K562 (cell line): ENCODE results near the gene RHOBTB3. TPM values are rescaled to one million over a fixed set of nuclear protein-coding genes. Genes with fewer than 3 reads are reported as not detected.

Experiments used
- ARID2 ChIP-seq: fragments of 450-650 bp; IDR thresholded peaks from 2 replicates; pipeline ENCODE4 v1.6.1; 2017; ENCODE audit warnings: antibody characterized with exemption, mild to moderate bottlenecking
- CBFA2T2 ChIP-seq: fragments of 450-650 bp; conservative IDR thresholded peaks from 2 replicates; pipeline ENCODE4 v1.6.1; 2017; ENCODE audit warnings: mild to moderate bottlenecking
- ELF1 ChIP-seq: fragments of 200-800 bp; sonication (Bioruptor generic); IDR thresholded peaks from 2 replicates; pipeline ENCODE4 v1.6.1; 2016; ENCODE audit warnings: missing genetic modification characterization, missing compliant biosample characterization
- EP400 ChIP-seq: fragments of 450-650 bp; IDR thresholded peaks from 2 replicates; pipeline ENCODE4 v1.6.1; 2017; ENCODE audit warnings: antibody characterized with exemption, mild to moderate bottlenecking, moderate library complexity
- FIP1L1 ChIP-seq: fragments of 200-400 bp; formaldehyde crosslinking; IDR thresholded peaks from 2 replicates; pipeline ENCODE4 v1.6.1; 2018; ENCODE audit warnings: mild to moderate bottlenecking, low read depth, low read length; ENCODE audit not compliant: poor library complexity, severe bottlenecking
- NR2C1 ChIP-seq, 2 experiments: fragments of 450-650 bp; IDR thresholded peaks; 2 replicates each; pipeline ENCODE4 v1.6.1; 2017; ENCODE audit warnings: mild to moderate bottlenecking in 2 of 2, antibody characterized with exemption in 1 of 2, inconsistent platforms in 1 of 2, missing compliant biosample characterization in 1 of 2, missing genetic modification characterization in 1 of 2
- NR4A1 ChIP-seq, 2 experiments: fragments of 250-450 bp in 1 of 2; fragments of 450-650 bp in 1 of 2; sonication (Bioruptor Pico) in 1 of 2; IDR thresholded peaks; 2 replicates each; pipeline versions ENCODE4 v1.4.0 to v1.6.1; 2016 to 2020; ENCODE audit warnings: mild to moderate bottlenecking in 2 of 2, missing compliant biosample characterization in 1 of 2, missing genetic modification characterization in 1 of 2, moderate library complexity in 1 of 2
- POLR2H ChIP-seq: IDR thresholded peaks from 2 replicates; pipeline ENCODE4 v1.6.1; 2016; ENCODE audit warnings: missing genetic modification characterization, low read depth, mild to moderate bottlenecking, control low read depth, missing compliant biosample characterization, moderate library complexity
- SAP30 ChIP-seq: fragments of 200-600 bp; sonication (generic); IDR thresholded peaks from 2 replicates; pipeline ENCODE4 v1.6.1; 2012; ENCODE audit warnings: borderline replicate concordance, low read depth, mild to moderate bottlenecking, moderate library complexity, low read length, control low read depth, inconsistent platforms; ENCODE audit not compliant: insufficient read depth, poor library complexity, severe bottlenecking
- SMARCE1 ChIP-seq: fragments of 450-650 bp; IDR thresholded peaks from 2 replicates; pipeline ENCODE4 v1.7.1; 2016; ENCODE audit warnings: mild to moderate bottlenecking
- SOX6 ChIP-seq: fragments of 450-650 bp; IDR thresholded peaks from 2 replicates; pipeline ENCODE4 v1.6.1; 2014; ENCODE audit warnings: mild to moderate bottlenecking
- SPI1 ChIP-seq: IDR thresholded peaks from 2 replicates; pipeline ENCODE4 v1.6.1; 2011; ENCODE audit warnings: low read depth, low read length, control low read depth, borderline replicate concordance
- ZBTB12 ChIP-seq: fragments of 250-450 bp; sonication (Bioruptor Pico); IDR thresholded peaks from 2 replicates; pipeline ENCODE4 v1.4.0; 2020
- ZBTB34 ChIP-seq: fragments of 250-450 bp; sonication (Bioruptor Pico); IDR thresholded peaks from 2 replicates; pipeline ENCODE4 v1.8.0; 2021; ENCODE audit warnings: mild to moderate bottlenecking, moderate library complexity
- ZNF589 ChIP-seq: fragments of 200-800 bp; sonication (Bioruptor generic); IDR thresholded peaks from 2 replicates; pipeline ENCODE4 v1.6.1; 2016; ENCODE audit warnings: low read depth, missing genetic modification characterization, missing compliant biosample characterization
- polyA plus RNA-seq, 8 experiments: library from polyadenylated mRNA; depleted of rRNA in 4 of 8; stranded (reverse) in 5 of 8; unstranded in 3 of 8; fragments of >200 nt; fragmentation: Nextera tagmentation in 2 of 8; fragmentation: Illumina TruSeq in 1 of 8; extraction: Ambion mirVana in 2 of 8; extraction: Trizol in 1 of 8; gene quantifications; 2 replicates each; pipeline versions ENCODE4 v1.2.1 to v1.2.3, GENCODE V29; 2011 to 2014; ENCODE audit warnings: inconsistent platforms in 1 of 8, missing spikeins in 1 of 8
- total RNA-seq, 7 experiments: library from RNA; depleted of rRNA in 6 of 7; stranded (reverse); fragments of >200 nt in 6 of 7; fragmentation: Illumina TruSeq in 2 of 7; extraction: Trizol in 2 of 7; gene quantifications; 2 replicates each; pipeline versions ENCODE4 v1.2.1 to v1.2.3, GENCODE V29; 2011 to 2021; ENCODE audit warnings: low replicate concordance in 1 of 7
- TF ChIP-seq, protein P1 (sequence below): sonication (generic); formaldehyde crosslinking; IDR thresholded peaks from 2 replicates; pipeline ENCODE4 v1.8.0; 2022; ENCODE audit warnings: mild to moderate bottlenecking, missing genetic modification reagents
- TF ChIP-seq, protein P2 (sequence below): IDR thresholded peaks from 2 replicates; pipeline ENCODE4 v1.6.1; 2011; ENCODE audit not compliant: insufficient read length; ENCODE audit errors: extremely low read depth

RHOBTB3 gene
- total and polyA plus RNA-seq, 9 of the 15 experiments (the other 6 are each of a cell fraction or from before 2014, with no cell fraction given), result 39.7 to 143 (median 115) TPM

DNA sequence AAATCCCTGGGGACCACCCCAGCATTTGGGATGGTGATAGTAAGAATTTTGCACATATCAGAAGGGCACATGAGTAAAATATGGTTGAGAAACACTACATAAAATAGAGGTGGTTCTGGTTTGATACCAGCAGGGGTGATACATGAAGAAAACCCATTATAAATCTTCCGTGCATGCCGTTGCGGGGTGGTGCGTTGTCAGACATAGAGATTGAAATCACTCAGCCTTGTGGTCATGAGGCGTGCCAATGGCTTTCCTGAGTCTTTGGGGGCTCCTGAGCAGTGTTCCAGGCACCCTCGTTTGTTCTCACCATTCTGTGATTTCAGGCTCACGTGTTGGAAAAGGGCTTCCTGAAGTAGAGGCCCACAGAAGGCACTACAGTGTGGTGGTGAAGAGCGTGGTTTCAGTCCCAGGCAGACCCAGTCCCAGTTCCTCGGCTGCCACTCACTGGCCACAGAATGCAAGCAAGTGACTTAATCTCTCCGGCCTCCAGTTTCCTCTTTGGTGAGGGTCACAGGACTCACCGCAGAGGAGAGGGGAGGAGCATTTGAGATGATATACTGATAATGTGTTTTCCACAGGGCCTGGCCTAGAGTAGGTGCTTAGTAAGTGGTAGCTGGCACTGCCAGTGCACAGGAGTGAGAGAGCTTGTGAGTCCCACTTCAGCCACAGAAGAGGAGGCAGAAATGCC lies 111.9 kb downstream of the RHOBTB3 start (continued):
- TF ChIP-seq NR2C1 (IDR thresholded peaks at IDR 0.05) (0 out of 2 replicates have a peak, but pooled peaks have one; percentile 17), NR2C1 (tag; IDR thresholded peaks at IDR 0.05) (no peak; the same call in 1 of the 2 replicates), FIP1L1 (no peak), ZBTB34 (no peak), ELF1 (tag) (peak; percentile 49; the same call in 1 of the 2 replicates), SPI1 (0 out of 2 replicates have a peak, but pooled peaks have one; percentile 5), SMARCE1 (peak; percentile 44; the same call in 1 of the 2 replicates), SAP30 (no peak), CBFA2T2 (no peak), POLR2H (tag) (no peak), SOX6 (peak; percentile 56; the same call in 1 of the 2 replicates), ARID2 (peak; percentile 56; the same call in 1 of the 2 replicates), NR4A1 (CRISPR knock-in tag; IDR thresholded peaks at IDR 0.05) (no peak), NR4A1 (tag; IDR thresholded peaks at IDR 0.05) (peak; percentile 55; the same call in 1 of the 2 replicates), EP400 (no peak; the same call in 1 of the 2 replicates), ZNF589 (peak; percentile 63; the same call in 1 of the 2 replicates), ZBTB12 (CRISPR knock-in tag) (no peak)
- TF ChIP-seq, protein P1, sequence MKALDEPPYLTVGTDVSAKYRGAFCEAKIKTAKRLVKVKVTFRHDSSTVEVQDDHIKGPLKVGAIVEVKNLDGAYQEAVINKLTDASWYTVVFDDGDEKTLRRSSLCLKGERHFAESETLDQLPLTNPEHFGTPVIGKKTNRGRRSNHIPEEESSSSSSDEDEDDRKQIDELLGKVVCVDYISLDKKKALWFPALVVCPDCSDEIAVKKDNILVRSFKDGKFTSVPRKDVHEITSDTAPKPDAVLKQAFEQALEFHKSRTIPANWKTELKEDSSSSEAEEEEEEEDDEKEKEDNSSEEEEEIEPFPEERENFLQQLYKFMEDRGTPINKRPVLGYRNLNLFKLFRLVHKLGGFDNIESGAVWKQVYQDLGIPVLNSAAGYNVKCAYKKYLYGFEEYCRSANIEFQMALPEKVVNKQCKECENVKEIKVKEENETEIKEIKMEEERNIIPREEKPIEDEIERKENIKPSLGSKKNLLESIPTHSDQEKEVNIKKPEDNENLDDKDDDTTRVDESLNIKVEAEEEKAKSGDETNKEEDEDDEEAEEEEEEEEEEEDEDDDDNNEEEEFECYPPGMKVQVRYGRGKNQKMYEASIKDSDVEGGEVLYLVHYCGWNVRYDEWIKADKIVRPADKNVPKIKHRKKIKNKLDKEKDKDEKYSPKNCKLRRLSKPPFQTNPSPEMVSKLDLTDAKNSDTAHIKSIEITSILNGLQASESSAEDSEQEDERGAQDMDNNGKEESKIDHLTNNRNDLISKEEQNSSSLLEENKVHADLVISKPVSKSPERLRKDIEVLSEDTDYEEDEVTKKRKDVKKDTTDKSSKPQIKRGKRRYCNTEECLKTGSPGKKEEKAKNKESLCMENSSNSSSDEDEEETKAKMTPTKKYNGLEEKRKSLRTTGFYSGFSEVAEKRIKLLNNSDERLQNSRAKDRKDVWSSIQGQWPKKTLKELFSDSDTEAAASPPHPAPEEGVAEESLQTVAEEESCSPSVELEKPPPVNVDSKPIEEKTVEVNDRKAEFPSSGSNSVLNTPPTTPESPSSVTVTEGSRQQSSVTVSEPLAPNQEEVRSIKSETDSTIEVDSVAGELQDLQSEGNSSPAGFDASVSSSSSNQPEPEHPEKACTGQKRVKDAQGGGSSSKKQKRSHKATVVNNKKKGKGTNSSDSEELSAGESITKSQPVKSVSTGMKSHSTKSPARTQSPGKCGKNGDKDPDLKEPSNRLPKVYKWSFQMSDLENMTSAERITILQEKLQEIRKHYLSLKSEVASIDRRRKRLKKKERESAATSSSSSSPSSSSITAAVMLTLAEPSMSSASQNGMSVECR (CRISPR knock-in tag), result 0 out of 2 replicates have a peak, but pooled peaks have one; percentile 40
- TF ChIP-seq, protein P2, sequence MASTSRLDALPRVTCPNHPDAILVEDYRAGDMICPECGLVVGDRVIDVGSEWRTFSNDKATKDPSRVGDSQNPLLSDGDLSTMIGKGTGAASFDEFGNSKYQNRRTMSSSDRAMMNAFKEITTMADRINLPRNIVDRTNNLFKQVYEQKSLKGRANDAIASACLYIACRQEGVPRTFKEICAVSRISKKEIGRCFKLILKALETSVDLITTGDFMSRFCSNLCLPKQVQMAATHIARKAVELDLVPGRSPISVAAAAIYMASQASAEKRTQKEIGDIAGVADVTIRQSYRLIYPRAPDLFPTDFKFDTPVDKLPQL, result no peak
